Thyroid gland (tissue), 4 donors: ENCODE data around the gene LAMA4. TPM values are rescaled to one million over a fixed set of nuclear protein-coding genes. Genes with fewer than 3 reads are reported as not detected.

Source experiments
- DNase-seq, 2 donors: peaks; one replicate each; pipeline ENCODE4 v3.0.0-alpha.2; 2019
- H3K27ac ChIP-seq, 3 donors: fragments of 200-600 bp; sonication (generic); 1 replicate in 2 of 3; 2 replicates in 1 of 3; pipeline ENCODE4 v1.5.1; 2016 to 2019; ENCODE audit warnings: mild to moderate bottlenecking in 1 of 3, moderate library complexity in 1 of 3
- H3K27me3 ChIP-seq: fragments of 200-600 bp; sonication (generic); one replicate; pipeline ENCODE4 v1.5.1; 2019
- H3K36me3 ChIP-seq, 2 donors: fragments of 200-600 bp; sonication (generic); one replicate each; pipeline ENCODE4 v1.5.1; 2016 to 2019
- H3K4me1 ChIP-seq, 2 donors: fragments of 200-600 bp; sonication (generic); one replicate each; pipeline ENCODE4 v1.5.1; 2017 to 2019
- H3K4me3 ChIP-seq, 3 donors: fragments of 200-600 bp; sonication (generic); replicated peaks in 1 of 3; 1 replicate in 2 of 3; 2 replicates in 1 of 3; pipeline ENCODE4 v1.5.1; 2016; ENCODE audit warnings: mild to moderate bottlenecking in 1 of 3
- H3K9me3 ChIP-seq: fragments of 200-600 bp; sonication (generic); one replicate; pipeline ENCODE4 v1.5.1; 2017
- POLR2A ChIP-seq, 2 donors: fragments of 450-650 bp; IDR thresholded peaks; one replicate each; pipeline ENCODE4 v1.6.1; 2017; ENCODE audit warnings: antibody characterized with exemption in 2 of 2, mild to moderate bottlenecking in 2 of 2, moderate library complexity in 1 of 2
- WGBS, 2 donors: methylation state at CpG; one replicate each; pipeline ENCODE4 v1.1.5; 2017; 5-methylcytosine and 5-hydroxymethylcytosine counted together
- intact Hi-C: fragments of 100-400 bp; cut with DNase I; formaldehyde crosslinking; loops from one replicate; pipeline ENCODE4 v1.15.1; 2023
- total RNA-seq, 4 donors: library from RNA; depleted of rRNA; stranded (reverse); fragments of >200 nt; gene quantifications; one replicate each; pipeline ENCODE4 v1.2.3, GENCODE V29; 2016
- TF ChIP-seq, protein P1 (sequence below), 6 experiments: fragments of 200-600 bp in 3 of 6; fragments of 450-650 bp in 3 of 6; sonication (generic) in 3 of 6; IDR thresholded peaks; one replicate each; pipeline ENCODE4 v1.5.1; 2016 to 2019; ENCODE audit warnings: antibody characterized with exemption in 6 of 6, mild to moderate bottlenecking in 2 of 6, inconsistent platforms in 1 of 6, moderate library complexity in 1 of 6

LAMA4 gene
- total RNA-seq, 4 donors from 2014 or later = 29.9 to 40.0 (median 35.3) TPM

DNA sequence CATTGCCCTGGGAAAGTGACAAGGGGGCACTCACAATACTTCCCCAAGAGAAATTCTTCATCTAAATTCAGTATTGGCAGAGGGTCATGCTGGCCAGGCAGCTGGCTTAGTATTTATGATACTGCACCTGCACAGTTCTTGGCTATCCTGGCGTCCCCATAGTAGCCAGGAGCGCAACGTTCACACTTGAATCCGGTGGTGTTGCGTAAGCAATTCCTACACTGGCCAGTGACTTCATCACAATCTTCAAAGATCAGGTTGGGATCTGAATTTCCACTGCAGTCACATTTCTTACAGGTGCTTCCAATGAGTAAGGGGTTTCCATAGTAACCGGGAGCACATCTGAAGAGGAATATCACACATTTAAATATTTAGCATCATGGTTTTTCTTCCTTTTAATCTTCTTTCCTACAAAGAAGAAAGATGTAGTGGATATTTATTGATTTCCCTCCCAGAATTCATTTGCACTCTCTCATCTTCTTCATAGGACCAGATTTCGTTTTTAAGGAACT, 62.8 kb downstream of the LAMA4 start:
- whole genome bisulfite sequencing, 2 donors = 86 to 97% methylated on average over 7 of the region's 7 CpGs
- H3K4me3 ChIP-seq = no peak overlapping the region
- no peaks in the 10 kb centered on the region for H3K27me3 ChIP-seq
- no peak overlapping the region for H3K27ac ChIP-seq
- TF ChIP-seq POLR2A (IDR thresholded peaks at IDR 0.05) = no peak
- TF ChIP-seq, protein P1, sequence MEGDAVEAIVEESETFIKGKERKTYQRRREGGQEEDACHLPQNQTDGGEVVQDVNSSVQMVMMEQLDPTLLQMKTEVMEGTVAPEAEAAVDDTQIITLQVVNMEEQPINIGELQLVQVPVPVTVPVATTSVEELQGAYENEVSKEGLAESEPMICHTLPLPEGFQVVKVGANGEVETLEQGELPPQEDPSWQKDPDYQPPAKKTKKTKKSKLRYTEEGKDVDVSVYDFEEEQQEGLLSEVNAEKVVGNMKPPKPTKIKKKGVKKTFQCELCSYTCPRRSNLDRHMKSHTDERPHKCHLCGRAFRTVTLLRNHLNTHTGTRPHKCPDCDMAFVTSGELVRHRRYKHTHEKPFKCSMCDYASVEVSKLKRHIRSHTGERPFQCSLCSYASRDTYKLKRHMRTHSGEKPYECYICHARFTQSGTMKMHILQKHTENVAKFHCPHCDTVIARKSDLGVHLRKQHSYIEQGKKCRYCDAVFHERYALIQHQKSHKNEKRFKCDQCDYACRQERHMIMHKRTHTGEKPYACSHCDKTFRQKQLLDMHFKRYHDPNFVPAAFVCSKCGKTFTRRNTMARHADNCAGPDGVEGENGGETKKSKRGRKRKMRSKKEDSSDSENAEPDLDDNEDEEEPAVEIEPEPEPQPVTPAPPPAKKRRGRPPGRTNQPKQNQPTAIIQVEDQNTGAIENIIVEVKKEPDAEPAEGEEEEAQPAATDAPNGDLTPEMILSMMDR (IDR thresholded peaks at IDR 0.05) = no peak
- H3K9me3 ChIP-seq = no peaks in the 10 kb centered on the region
- intact Hi-C loops = no loop called here
- H3K36me3 ChIP-seq = no peaks in the 10 kb centered on the region
- no peaks in the 10 kb centered on the region for H3K4me1 ChIP-seq
- no peak for DNase-seq

DNA sequence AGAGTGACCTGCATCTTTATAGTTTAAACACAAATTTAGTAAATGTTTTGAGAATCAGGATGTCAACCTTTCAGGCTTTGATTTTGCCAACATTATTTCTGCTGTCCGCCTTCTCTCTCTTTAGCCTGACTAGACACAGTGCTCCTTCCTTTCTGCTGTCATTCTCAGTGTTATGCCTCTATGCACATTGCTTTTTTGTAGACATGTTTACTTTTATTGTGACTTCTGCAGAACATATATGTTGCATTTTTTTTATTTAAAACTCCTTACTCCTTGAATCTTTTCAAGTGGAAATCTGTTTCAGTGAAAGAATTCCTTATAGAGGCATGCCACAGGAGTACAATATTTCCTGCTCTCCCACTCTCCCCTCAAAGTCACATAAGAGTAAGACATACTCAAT, 64.2 kb downstream of the LAMA4 start:
- no peak for TF ChIP-seq POLR2A (IDR thresholded peaks at IDR 0.05)
- TF ChIP-seq, protein P1 (IDR thresholded peaks at IDR 0.05) = no peak
- no peak for DNase-seq
- Histone ChIP-seq H3K4me1 (peaks cover 0 to under 1% of the 10 kb centered on the region in 2 donors), H3K36me3 (no peaks in the 10 kb centered on the region), H3K9me3 (no peaks in the 10 kb centered on the region), H3K27me3 (no peaks in the 10 kb centered on the region), H3K27ac (no peak overlapping the region), H3K4me3 (no peak overlapping the region)
- intact Hi-C loops = no loop called here
- WGBS, 2 donors = 94 to 96% methylated on average over 1 of the region's 1 CpG

DNA sequence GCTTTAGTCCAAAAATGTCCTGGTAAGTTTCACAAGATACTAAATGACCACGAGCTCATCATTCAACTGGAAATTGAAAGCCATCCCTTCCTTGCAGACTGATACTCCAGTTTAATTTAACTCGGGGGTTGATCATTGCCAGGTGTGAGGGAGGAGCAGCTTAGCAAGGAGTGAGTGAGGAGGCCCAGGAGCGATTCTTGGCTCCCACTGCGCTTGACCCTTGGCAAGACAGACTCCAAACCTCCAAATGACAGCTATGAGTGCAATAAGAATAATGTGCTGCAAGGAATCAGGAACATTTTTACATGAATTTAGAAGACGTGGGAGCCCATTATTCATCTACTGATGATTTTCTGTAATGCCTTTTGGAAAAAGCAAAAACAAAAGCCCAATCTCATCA, 64.9 kb downstream of the LAMA4 start:
- intact Hi-C loops = no loop called here

DNA sequence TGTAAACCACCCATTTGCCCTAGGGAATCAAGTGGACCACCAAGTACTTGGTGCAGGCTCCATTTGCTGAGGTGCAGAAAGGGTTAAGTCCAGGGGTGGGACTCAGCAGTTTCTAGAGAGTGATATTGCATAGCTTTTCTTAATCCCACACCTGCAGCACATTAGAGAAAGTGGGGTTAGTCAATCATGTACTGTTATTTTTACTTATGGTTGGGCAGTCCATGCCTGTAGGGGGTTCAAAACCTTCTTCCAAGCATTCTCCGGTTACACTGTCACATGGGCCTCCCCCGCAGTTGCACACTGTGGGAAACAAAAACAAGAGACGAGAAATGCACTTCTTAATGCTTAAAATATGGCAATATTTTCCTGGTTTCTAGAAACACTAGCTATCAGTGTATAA, 65.5 kb downstream of the LAMA4 start:
- intact Hi-C loops = no loop called here
- H3K27me3 ChIP-seq = no peaks in the 10 kb centered on the region

More for the DNA sequence above, 64.9 kb downstream of the LAMA4 start:
- no peaks in the 10 kb centered on the region for H3K9me3 ChIP-seq
- H3K4me1 ChIP-seq = peaks cover 0 to 3% of the 10 kb centered on the region in 2 donors
- H3K27ac ChIP-seq = no peak overlapping the region
- H3K27me3 ChIP-seq = no peaks in the 10 kb centered on the region
- 61 to 80% methylated on average over 5 of the region's 5 CpGs for WGBS, 2 donors
- no peak overlapping the region for H3K4me3 ChIP-seq
- H3K36me3 ChIP-seq = no peaks in the 10 kb centered on the region
- DNase-seq = no peak
- TF ChIP-seq POLR2A (IDR thresholded peaks at IDR 0.05) = no peak
- TF ChIP-seq, protein P1 (IDR thresholded peaks at IDR 0.05) = no peak

DNA sequence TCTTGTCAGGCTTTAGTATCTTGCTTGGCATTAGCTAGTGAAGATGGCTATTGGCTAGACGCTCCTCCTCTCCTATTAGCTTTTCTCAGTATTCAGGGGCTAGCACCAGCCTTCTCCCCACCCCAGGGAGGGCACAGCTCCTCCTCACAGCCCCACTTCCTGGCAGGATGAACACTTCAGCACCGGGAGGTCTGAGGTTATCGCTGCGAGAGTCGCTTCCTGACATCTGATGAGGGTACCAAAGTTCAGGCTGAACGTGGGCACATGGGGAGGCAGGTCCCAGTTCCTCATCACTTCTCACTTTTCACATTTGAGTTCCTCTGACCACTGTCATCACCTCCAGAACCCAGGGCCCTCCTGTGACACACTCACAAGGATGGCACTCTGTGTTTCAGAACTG, 66.6 kb downstream of the LAMA4 start:
- Histone ChIP-seq H3K4me3 (no peak overlapping the region), H3K4me1 (peaks cover 0 to 3% of the 10 kb centered on the region in 2 donors), H3K36me3 (no peaks in the 10 kb centered on the region), H3K27ac (no peak overlapping the region), H3K9me3 (no peaks in the 10 kb centered on the region), H3K27me3 (no peaks in the 10 kb centered on the region)
- DNase-seq = no peak
- intact Hi-C loops = no loop called here
- TF ChIP-seq, protein P1 (IDR thresholded peaks at IDR 0.05) = no peak
- 64 to 81% methylated on average over 6 of the region's 6 CpGs for WGBS, 2 donors

More for the DNA sequence above, 65.5 kb downstream of the LAMA4 start:
- WGBS, 2 donors = 60 to 63% methylated on average over 3 of the region's 3 CpGs
- no peak overlapping the region for H3K4me3 ChIP-seq
- no peak overlapping the region for H3K27ac ChIP-seq
- DNase-seq = no peak
- no peaks in the 10 kb centered on the region for H3K36me3 ChIP-seq
- peaks cover 0 to 3% of the 10 kb centered on the region in 2 donors for H3K4me1 ChIP-seq
- TF ChIP-seq POLR2A (IDR thresholded peaks at IDR 0.05) = no peak
- TF ChIP-seq, protein P1 (IDR thresholded peaks at IDR 0.05) = no peak
- H3K9me3 ChIP-seq = no peaks in the 10 kb centered on the region
